GM19240 (cell line): ENCODE results near the gene ANAPC5.

ENCODE experiments used
- DNase-seq: peaks from one replicate; pipeline ENCODE4 v3.0.0; 2011; ENCODE audit warnings: low spot score; ENCODE audit not compliant: insufficient read length

The ANAPC5 gene

DNA sequence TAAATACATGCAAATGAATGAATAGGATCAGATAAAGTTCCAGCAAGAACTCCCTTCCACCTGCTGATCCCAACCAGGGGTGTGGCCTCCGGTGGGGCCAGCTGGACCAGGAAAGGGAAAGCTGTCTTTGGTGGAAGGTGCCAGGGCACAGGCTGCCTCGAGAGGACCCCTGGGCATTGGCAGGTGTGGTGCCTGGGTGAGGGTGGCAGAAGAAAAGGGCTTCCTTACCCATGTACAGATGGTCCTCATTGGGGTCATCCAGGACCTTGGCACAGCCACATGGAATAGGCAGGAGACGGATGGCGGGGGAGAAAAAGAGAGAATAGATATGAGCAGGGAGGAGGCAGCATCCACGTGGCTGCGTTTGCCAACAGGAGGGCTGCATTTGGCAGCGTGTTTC lies 92.1 kb downstream of the ANAPC5 start:
- no peak for DNase-seq

DNA sequence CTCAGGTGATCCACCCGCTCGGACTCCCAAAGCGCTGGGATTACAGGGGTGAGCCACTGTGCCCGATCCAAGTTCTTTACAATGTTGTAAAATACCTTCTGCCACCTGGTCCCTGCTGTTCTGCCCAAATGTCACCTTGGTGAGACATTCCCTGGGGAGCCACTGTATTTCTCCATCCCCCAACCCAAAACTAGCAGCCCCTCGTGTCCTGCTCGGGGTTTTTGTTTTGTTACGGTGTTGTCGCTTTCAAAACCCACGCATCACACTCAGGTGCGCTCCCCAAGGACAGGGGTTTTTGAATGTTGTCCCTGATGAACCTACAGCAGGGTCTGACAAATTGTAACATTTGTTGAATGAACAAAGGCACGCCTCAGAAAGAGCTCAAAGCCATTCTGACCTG lies 93.1 kb downstream of the ANAPC5 start:
- DNase-seq = no peak
